ENCODE measurements around the gene SLAMF9.
A peak's percentile ranks its signal among the peaks of the same experiment; 100 is the strongest.

Gene SLAMF9

DNA sequence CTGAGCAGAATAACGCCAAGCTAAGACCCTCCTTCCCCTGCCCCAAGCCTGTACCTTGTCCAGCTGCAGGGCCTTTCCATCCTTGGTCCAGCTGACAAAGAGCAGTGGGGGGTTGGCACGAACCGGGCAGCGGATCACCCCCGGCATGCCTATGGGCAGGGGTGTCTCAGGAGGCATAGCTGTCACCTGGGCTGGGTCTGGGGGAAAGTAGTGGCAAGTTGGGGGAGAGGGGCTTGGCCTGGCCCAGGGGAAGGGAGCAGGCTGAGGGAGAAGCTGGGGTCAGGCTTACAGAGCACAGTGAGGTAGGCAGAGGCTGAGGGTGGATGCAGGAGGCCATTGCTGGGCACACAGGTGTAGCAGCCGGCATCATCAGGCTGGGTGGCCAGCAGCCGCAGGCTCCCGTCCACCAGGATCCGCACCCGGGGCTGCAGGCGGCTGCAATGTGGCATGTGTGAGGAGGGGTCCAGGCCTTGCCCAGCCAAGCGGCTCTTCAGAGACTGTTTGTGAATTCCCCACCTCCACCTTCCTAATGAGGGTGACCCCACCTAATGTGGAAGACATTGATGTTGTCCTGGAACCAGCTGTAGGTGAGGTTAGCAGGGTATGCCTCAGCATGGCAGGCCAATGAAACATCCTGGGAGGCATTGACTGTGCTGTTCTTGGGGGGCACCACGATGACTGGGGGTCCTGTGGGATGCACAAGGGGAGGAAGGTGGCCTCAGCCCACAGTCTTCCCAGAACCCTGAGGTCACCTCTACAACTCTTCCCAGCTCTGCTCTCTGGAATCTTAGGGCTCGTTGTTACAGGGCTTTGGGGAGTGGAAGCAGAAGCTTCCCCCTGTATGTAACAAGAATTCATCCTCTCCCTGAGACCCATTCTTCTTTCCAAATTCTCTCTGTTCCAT is 19.6 kb downstream of the SLAMF9 start:
- no peak for DNase-seq (ENCODE audit: low read depth, low spot score)

DNA sequence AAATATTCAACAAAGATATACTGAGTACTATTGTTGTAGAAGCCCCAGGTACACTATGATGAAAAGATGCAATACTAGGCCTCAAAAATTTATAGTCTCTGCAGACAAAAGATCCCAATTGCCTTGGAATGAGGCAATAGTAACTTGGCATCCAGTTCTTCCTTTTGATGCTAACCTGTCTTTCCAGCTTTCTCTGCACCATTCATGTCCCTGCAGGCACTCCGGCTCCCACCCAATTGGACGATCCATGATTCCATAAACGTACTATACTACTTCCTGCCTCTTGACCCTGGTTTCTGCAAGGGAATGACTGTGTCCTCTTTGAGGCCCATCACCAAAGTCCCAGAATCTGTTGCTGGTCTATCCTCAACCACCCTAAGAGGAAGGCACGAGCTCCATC is 20.7 kb downstream of the SLAMF9 start:
- no peak for DNase-seq (ENCODE audit: low read depth, low spot score)

DNA sequence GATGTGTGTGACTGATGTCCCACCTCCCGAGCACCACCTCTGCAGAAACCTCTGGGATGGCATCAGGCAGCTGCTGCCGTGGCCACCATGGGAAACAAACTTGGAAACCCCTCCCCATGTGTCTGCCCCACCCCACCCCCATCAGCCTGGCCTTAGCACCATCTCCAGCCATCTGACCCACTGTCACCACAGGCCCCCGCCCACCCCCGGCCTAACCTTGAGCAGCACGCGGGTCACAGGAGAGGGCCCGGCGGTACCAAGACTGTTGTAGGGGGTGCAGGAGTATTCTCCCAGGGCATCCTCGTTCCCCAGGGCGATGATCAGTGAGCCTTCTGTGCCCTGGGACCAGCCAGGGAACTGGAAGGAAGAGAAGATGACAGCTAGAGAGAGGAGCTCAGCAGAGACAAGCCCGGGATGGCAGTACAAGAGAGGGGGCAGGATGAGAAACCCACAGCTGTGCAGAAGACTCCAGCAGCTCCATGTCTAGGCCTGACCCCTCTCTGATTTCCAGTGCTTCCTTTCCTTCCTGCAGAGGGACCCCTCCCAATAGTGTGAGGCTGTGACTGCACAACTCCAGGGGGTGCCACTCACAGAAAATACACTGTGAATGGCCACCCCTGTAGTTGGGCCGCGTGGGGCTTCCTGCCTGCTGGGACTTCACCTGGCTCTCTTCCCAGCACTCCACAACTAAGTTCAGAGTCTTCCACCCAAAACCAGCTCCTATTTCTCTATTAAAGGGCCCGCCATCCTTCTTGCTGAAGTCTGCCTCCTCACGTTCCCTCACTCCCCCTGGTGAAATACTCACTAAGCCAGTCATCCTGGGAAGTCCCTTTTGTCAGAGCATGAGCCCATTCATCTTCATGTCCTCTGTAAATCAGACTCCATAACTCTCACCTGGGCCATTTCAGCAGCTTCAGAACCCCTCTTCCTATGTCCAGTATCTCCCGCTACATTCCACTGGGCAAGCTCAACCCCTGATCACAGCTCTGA is 21.4 kb downstream of the SLAMF9 start:
- no peak for DNase-seq (ENCODE audit: low read depth, low spot score)

DNA sequence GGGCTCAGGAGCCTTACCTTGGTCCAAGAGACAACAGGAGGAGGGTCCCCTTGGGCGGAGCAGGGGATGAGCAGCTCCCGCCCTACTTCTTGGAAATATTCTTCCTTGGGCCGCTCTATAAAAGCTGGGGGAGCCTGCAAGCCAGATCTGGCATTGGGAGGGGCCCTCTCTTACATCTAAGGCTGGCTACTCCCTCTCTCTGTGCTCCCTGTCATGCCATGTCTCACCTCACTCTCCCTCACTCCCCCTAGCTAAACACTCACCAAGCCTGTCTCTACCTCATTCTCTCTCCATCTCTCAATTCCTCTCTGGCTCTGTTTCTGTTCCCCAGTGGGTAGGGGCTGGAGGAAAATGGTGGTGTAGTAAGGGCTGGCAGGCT is 22.3 kb downstream of the SLAMF9 start:
- no peak for DNase-seq (ENCODE audit: low read depth, low spot score)

DNA sequence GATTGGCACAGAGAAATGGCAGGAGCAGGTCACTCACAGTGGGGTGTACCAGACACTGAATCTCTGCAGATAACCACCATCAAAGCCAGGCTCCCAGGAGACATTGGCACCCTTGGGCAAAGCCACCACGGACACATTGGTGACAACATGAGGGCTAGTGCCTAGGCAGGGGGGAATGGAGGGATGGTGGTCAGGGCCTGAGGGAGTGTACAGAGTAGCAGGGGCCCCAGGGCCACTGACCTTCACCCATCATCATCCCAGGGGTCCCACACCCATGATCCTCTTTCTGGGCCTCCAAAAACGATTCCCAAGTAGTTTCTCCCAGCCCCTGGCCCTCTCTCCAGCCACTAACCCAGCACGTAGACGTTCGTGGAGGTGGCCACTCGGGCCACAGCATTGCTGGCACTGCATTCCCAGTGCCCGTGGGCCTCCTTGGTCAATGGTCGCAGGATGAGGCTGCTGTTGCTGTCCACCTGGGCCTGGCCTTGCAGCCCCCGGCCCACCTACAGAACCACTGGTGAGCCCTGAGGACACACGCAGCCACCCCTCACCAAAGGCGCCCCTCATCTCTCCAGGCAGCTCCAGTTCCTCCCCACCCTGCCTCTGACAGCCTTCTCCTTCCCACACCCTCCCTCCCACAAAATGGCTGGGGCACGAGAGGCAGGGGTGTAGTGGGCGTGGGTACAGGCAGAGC is 22.8 kb downstream of the SLAMF9 start:
- no peak for DNase-seq (ENCODE audit: low read depth, low spot score)

DNA sequence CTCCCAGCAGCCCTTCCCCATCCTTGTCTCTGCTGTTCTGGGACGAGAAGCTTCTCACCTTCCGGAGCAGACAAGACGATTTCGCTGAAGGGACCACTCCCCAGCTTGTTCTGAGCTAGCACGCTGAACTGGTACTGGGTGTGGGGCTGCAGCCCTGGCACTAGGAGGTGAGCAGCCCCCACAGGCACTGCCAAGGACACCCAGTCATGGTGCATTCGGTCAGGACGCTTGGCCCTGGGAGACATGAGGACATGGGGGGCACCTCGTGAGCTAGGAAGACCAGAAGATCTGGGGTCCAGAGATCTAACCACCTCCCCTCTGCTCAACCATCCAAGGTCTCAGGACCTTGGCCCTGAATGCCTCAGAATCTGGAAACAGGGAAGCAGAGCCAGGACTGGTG is 23.4 kb downstream of the SLAMF9 start:
- no peak for DNase-seq (ENCODE audit: low read depth, low spot score)

DNA sequence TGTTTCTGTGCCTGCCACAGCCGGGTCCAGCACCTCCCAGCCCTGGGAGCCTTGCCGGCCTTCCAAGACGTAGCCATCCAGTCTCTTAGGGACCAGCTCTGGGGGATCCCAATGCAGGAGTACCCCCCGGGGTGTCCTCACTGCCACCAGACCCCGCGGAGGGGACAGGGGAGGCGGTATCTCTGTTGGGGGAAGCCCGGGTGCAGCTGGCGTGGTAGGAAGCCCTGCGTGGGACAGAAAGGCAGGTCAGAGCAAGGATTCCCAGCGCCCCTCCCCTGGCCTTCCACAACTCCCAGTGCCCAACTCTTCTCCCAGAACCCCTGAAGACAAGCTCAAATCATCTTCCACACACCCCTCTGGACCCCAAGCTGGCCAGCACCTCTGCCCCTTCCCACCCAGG is 23.8 kb downstream of the SLAMF9 start:
- DNase-seq (ENCODE audit: low read depth, low spot score): no peak

DNA sequence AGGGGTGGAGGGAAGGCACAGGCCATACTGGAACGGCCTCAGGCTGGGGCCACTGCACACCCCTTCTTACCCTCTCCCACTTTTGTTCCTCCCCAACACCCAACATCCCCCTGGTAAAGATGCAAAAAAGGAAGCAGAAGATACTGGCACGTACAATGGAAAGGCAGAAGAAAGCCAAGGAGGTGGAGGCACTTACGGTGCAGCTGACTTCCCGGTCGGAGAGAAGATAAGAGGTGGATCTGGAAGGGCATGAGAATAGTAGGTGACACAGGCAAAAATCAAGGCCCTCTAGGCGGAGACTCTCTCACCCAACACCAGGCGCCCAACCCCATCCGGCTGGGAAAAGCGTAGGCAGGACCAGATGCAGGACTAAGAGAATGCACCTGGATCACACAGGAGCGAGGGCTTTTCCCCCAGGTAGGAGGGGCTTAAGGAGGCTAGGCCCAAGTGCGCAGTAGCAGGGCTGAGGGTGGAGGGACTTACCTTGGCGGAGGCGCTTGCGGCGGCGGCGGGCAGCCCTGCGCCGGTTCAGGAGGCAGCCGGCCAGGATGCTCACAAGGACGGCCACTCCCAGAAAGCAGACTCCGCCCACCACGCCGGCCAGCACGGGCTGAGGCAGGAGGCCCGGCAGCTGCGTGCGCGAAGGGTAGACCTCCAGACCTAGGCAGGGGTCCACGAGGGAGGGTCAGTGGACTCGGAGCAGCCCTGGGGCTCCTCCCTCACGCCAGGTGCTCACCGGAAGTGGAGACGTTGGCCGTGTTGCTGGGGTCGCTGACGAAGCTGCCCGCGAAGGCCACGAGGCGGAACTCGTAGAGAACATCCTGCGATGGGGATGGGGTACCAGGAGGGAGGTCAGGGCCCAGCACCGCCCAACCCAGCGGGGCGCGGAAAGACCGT is 24.6 kb downstream of the SLAMF9 start:
- DNase-seq (ENCODE audit: low read depth, low spot score): no peak

DNA sequence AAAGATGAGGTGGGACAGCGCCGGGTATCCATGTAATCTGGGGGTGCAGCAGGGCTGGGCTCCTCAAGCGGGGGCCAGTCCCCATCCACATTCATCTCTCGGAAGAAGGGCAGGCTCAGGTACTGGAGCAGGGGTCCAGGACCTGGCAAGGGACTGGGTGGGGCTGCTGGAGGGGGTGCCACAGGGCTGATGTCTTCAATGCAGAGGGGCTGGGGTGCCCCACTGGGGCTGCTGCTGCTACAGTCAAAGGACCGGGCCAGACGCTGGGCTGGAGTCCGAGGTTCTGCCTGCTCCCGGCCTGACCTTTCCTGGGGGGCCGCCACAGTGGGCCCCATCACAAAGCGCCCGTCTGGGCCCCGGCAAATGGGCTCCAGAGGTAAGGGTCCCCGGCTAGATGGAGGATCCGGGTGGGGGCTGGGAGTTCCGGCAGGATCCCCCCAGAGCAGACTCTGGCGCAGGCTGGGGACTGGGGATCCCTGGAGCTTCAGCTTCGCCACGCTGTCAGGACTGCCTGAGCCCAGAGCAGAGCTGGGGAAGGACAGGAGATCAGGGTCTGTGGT is 25.5 kb downstream of the SLAMF9 start:
- no peak for DNase-seq (ENCODE audit: low read depth, low spot score)

DNA sequence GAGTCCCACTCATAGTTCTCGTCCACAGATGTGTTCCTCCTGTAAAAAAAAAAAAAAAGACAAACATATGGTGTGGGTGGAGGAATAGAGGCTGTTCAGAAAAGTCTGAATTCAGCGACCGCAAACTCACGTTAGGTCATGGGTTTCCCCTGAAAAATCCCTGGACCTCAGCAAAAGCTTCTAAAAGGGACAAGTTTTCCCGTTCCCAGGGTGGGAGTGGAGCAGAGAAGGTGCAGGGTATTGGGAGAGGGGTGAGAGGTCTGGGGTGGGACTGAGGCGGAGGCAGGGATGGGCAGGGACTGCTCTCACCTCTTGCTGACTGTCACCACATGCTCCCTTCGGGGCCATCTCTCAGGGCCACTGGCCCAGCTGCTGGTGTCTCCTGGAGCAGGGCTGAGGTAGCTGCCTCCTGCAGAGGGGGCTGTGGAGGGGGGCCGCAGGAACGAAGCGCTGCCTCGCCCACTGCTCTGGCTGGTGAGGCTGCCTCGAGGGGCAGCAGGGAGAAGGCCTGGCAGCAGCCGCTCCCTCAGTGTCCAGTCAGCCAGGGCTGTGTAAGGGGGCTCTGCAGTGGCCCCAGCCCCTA is 26.1 kb downstream of the SLAMF9 start:
- no peak for DNase-seq (ENCODE audit: low read depth, low spot score)

DNA sequence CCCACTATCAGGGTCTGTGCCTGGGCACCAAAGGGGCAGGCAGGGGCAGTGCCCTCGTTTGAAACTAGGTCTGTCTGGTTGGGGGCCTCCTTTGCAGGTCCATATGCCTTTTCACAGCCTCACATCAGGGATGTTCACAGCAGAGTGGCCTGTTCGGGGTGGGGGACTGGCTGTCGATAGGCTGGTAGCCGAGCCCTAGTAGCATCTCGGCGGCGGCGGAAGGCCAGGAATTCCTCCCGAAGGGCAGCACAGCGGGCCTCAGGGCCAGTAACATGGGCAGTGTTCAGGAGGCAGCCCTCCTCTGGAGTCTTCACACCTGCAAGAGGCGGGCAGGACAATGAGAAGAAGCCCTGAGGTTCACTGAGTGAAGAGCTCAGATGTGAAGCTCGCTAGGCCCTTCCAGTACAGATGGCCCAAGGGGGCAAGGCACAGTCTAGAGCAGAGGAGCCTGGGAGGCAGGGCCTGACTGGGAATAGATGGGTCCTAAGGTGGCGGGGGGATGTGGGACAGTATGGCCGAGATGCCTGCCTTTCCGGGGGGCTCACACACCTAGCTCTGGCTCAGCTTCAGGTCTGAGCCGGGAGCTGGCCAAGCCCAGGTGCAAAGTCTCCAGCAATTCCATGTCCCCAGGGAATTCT is 26.7 kb downstream of the SLAMF9 start:
- DNase-seq (ENCODE audit: low read depth, low spot score): no peak

DNA sequence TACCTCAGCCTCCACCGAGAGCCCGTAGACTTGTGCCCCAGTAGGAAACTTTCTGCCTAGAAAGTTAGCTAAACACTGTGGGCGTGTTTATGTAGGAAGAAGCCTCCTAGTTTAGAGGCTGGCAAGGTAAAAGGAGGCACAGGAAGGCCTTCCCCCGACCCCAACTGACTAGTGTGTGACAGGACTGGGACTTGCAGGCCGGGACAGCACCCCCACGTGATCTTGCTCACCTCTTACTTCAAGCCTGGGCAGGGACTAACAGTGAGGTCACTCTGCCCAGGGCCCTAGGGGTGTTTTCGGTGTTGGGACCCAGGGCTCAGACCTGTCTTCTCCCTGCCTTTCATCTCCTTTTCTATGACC is 28.3 kb downstream of the SLAMF9 start:
- DNase-seq (ENCODE audit: low read depth, low spot score): no peak

DNA sequence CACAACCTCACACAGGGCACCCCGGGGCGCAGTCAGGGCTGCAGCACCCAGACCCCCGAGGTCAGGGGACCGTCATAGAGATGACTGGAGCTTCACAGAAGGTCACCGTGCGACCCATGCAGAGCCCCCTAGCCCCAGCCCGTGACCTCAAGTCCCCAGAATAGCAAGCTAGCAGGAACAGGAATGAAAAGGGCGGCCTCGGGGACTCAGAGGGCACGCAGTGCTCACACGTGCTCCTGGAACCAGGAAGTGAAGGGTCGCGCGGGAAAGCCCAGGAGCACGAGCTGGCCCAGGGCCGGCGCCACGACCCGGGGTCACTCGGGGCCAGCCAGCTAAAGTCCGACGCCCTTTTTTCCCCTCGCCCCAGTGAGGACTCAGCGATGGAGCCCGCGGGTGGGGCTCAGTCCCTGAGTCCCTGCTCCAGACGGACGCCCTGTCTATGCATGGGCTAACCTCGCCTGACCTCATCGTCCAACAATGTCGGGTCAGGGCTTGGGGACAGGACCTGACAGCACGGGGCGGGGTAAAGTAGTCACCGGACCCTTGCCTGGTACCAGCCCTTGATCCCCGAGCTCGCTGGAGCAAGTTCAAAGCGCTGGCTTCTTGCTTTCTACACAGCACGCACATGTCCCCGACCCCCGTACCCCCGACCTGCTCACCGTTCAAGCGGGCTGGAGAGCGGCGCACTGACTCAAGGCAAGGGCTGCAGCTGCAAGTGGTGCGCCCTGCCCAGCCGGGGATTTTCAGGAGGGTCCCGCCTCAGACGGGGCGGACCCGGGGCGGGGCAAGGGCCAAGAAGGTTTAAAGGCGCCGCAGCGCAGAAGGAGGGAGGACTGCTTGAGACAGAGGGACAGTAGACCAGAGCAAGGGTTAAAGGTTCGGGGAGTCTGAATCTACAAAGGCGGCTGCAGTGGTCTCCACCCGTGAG is 29.0 kb downstream of the SLAMF9 start, which contains the start of gene TAGLN2:
Gene TAGLN2 (minus strand): TSS at position 717 of the 928 bp plus-strand sequence. CDS start 4,998 bp downstream, outside the sequence.
- peak; percentile 83 for DNase-seq (ENCODE audit: low read depth, low spot score)

DNA sequence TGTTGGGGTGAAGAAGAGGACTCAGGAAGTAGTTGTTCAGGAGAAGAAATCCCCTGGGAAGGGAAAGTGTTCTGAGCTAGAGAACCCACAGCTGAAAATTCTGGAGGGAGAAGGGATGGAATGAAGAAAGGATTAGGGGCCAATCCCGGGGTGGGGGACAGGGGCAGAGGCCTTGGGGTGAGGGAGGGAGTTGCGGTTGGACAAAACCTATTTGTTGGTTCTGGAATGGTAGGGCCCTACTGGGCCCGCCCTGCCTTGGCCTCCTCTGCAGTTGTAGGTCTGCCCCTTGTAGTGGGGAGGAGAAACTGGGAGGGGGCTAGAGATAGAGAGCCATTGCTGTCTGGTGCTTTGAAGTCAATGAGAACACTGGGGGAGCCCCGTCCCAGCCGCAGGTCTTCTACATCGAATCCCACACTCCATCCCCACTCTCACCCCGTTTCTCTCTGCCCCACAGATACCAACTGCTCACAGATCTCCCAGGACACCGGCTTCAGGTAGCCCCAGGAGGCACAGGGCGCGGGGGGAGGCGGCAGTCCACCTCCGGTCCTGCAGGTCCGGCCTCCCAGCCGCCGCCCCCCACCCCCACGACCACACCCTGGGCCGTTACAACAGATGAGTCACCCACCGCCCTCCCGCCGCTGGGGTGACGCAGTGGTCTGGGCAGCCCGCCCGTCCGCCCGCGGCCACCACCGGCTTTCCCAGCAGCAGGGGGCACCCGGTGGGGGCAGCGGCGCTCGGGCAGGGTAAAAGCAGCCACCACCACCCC is 29.8 kb downstream of the SLAMF9 start:
- DNase-seq (ENCODE audit: low read depth, low spot score): peak; percentile 12

DNA sequence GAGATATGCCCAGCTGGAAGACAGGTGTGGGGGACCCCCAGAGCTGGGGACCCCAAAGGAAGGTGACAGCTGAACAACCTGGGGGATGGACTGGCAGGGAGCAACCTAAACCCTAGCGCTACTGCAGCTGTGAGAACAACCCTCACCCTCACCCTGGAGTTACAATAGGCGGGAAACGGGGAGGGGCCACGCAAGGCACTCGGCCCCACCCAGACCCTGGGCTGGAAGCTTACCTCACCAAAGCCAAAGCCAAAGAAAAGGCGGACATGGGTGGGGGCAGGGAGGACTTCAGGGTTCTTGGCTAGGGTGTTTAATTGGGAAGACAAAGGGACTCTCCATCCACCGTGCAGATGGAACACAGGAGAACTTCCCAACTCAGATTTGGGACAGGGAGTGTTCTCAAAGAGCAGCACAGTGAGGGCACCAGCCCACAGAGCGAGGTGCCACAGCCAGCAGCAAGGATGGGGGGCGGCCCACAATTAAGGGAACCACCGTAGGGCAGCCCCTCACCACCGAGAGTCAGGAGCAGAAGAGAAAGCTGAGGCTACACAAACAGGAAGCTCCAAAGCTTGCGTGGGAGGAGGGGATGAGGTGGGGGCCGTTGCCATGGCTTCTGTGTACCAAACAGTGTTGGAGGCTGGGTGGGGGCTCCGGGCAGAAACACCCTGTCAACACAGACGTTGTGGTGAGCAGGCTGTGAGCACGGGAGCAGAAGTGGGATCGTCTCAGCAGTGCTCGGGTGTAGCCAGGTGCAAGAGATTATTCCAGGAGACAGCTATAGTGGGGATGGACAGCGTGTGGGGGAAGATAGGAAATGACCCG is 30.6 kb downstream of the SLAMF9 start:
- peak; percentile 54 for DNase-seq (ENCODE audit: low read depth, low spot score)

DNA sequence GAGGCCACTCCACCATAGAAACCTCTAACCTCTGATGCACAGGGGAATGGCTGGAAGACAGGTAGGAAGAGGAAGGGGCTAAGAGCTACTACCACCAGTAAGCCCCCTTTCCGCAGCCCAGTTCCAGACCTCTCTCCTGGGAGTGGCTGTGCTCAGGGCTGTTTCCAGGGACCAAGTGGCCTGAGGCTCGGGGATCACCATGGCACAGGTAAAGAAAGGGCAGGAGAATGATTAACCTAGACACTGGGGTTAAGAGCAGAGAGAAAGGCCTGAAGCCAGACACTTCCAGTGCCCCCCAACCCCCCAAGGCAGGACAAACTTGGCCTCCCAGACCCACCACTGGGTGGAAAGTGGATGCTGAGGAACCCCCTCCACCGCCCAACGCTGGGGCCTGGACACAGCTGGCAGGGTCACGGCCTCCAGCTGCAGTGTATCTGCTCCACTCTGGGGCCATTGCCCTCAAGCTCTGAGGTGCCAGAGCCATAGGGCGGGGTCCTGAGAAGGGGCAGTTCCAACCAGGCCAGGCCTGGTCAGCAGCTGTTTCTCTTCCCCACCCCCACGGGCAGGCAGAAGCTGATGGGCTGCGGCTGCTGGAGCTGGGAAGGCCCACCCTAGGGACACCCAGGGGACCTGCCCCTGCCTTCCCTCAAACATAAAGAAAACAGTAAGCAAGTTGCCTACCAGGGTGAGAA is 31.4 kb downstream of the SLAMF9 start:
- no peak for DNase-seq (ENCODE audit: low read depth, low spot score)
